NCI-H82 treated with DMSO at 0.1 percent for 48 hours (cell line): ENCODE measurements around the gene PGBD5.

Experiments
- DNase-seq: peaks from one replicate; lab custom pipeline; 2025; ENCODE audit not compliant: unreplicated experiment; lab: John Stamatoyannopoulos, UW

The PGBD5 gene

GRCh38 chr1:230377851-230378250, 48.3 kb downstream of the PGBD5 start:
- no peak for DNase-seq

GRCh38 chr1:230377324-230377723, 48.8 kb downstream of the PGBD5 start:
- no peak for DNase-seq

- DNase-seq = no peak
Observed at GRCh38 chr1:230376296-230376695, 49.8 kb downstream of the PGBD5 start.

GRCh38 chr1:230375780-230376179, 50.4 kb downstream of the PGBD5 start:
- no peak for DNase-seq

- DNase-seq = no peak
Observed at GRCh38 chr1:230375147-230375546, 51.0 kb downstream of the PGBD5 start.

- no peak for DNase-seq
Observed at GRCh38 chr1:230371923-230372703, 54.0 kb downstream of the PGBD5 start.

GRCh38 chr1:230370109-230370508, 56.0 kb downstream of the PGBD5 start:
- DNase-seq = no peak

GRCh38 chr1:230368871-230369270, 57.3 kb downstream of the PGBD5 start:
- DNase-seq = no peak

- DNase-seq = no peak
Observed at GRCh38 chr1:230368363-230368762, 57.8 kb downstream of the PGBD5 start.

- peak; percentile 71 for DNase-seq
Observed at GRCh38 chr1:230366504-230366915, 59.6 kb downstream of the PGBD5 start.

- peak; percentile 38 for DNase-seq
Observed at GRCh38 chr1:230365723-230366307, 60.3 kb downstream of the PGBD5 start.

- DNase-seq = no peak
Observed at GRCh38 chr1:230362949-230363348, 63.2 kb downstream of the PGBD5 start.

GRCh38 chr1:230361941-230362340, 64.2 kb downstream of the PGBD5 start:
- DNase-seq = no peak

GRCh38 chr1:230359992-230360668, 66.0 kb downstream of the PGBD5 start:
- DNase-seq = no peak

- DNase-seq = no peak
Observed at GRCh38 chr1:230356869-230357794, 69.0 kb downstream of the PGBD5 start.

- DNase-seq = no peak
Observed at GRCh38 chr1:230356190-230356589, 69.9 kb downstream of the PGBD5 start.

- DNase-seq = no peak
Observed at GRCh38 chr1:230355594-230355993, 70.5 kb downstream of the PGBD5 start.

GRCh38 chr1:230355128-230355527, 71.0 kb downstream of the PGBD5 start:
- DNase-seq = no peak

- DNase-seq = no peak
Observed at GRCh38 chr1:230354005-230354404, 72.1 kb downstream of the PGBD5 start.

GRCh38 chr1:230352537-230352936, 73.6 kb downstream of the PGBD5 start:
- no peak for DNase-seq

GRCh38 chr1:230351983-230352382, 74.1 kb downstream of the PGBD5 start:
- DNase-seq = no peak
